Loucy (cell line): ENCODE results near the gene RIMBP2.

Source experiments
- H2AFZ ChIP-seq: fragments of 200-600 bp; sonication (generic); 2 replicates; pipeline ENCODE4 v1.6.0; 2016; ENCODE audit warnings: antibody characterized with exemption, mild to moderate bottlenecking, low read length, moderate library complexity
- H3F3A ChIP-seq: fragments of 200-600 bp; 2 replicates; pipeline ENCODE4 v1.6.0; 2016; ENCODE audit warnings: antibody characterized with exemption, low read depth, mild to moderate bottlenecking
- H3K27me3 ChIP-seq: fragments of 200-600 bp; sonication (generic); 2 replicates; pipeline ENCODE4 v1.6.1; 2014; ENCODE audit warnings: low read length, mild to moderate bottlenecking; ENCODE audit not compliant: insufficient read depth, poor library complexity, severe bottlenecking
- H3K36me3 ChIP-seq: fragments of 200-600 bp; sonication (generic); 2 replicates; pipeline ENCODE4 v1.6.1; 2016; ENCODE audit warnings: low read length; ENCODE audit not compliant: insufficient read depth
- H3K4me1 ChIP-seq: fragments of 200-600 bp; sonication (generic); 2 replicates; pipeline ENCODE4 v1.5.1; 2014; ENCODE audit warnings: low read length, mild to moderate bottlenecking; ENCODE audit not compliant: insufficient read depth, poor library complexity, severe bottlenecking
- H3K4me2 ChIP-seq: fragments of 200-600 bp; sonication (generic); 2 replicates; pipeline ENCODE4 v1.6.0; 2014; ENCODE audit warnings: antibody characterized with exemption, low read length, low read depth, mild to moderate bottlenecking; ENCODE audit not compliant: poor library complexity, severe bottlenecking
- H3K4me3 ChIP-seq: fragments of 200-600 bp; sonication (generic); 2 replicates; pipeline ENCODE4 v1.5.1; 2014; ENCODE audit warnings: low read length, mild to moderate bottlenecking, mixed read lengths; ENCODE audit not compliant: poor library complexity, severe bottlenecking
- H3K79me2 ChIP-seq: fragments of 200-600 bp; sonication (generic); 2 replicates; pipeline ENCODE4 v1.6.1; 2014; ENCODE audit warnings: low read length; ENCODE audit not compliant: insufficient read depth
- H3K9ac ChIP-seq: fragments of 200-600 bp; sonication (generic); 2 replicates; pipeline ENCODE4 v1.6.0; 2014; ENCODE audit warnings: mild to moderate bottlenecking, low read depth, low read length, moderate library complexity; ENCODE audit not compliant: poor library complexity, severe bottlenecking
- H3K9me2 ChIP-seq: fragments of 200-600 bp; sonication (generic); replicated peaks from 2 replicates; pipeline ENCODE4 v1.6.1; 2016; ENCODE audit warnings: low read depth, low read length, mixed read lengths
- H3K9me3 ChIP-seq: fragments of 200-600 bp; sonication (generic); 2 replicates; pipeline ENCODE4 v1.6.1; 2014; ENCODE audit warnings: mild to moderate bottlenecking, antibody characterized with exemption, low read length, low read depth; ENCODE audit not compliant: insufficient read depth
- H4K20me1 ChIP-seq: fragments of 200-600 bp; sonication (generic); 2 replicates; pipeline ENCODE4 v1.6.0; 2014; ENCODE audit warnings: antibody characterized with exemption, low read length, mild to moderate bottlenecking; ENCODE audit not compliant: insufficient read depth, poor library complexity, severe bottlenecking
- EZH2phosphoT487 ChIP-seq: fragments of 200-600 bp; IDR thresholded peaks from 2 replicates; pipeline ENCODE4 v1.6.1; 2018; ENCODE audit warnings: antibody characterized with exemption, mild to moderate bottlenecking, moderate library complexity, borderline replicate concordance
- TF ChIP-seq, protein P1 (sequence below): fragments of 200-600 bp; sonication (generic); conservative IDR thresholded peaks from 2 replicates; pipeline ENCODE4 v1.5.1; 2014; ENCODE audit warnings: mild to moderate bottlenecking, antibody characterized with exemption, low read length

Gene RIMBP2

GRCh38 chr12:130433411-130433810 lies 282.7 kb downstream of the RIMBP2 start:
- no peaks in the 10 kb centered on the region for H3K36me3 ChIP-seq
- no peaks in the 10 kb centered on the region for H4K20me1 ChIP-seq
- H3F3A ChIP-seq: no peaks in the 10 kb centered on the region
- H3K4me1 ChIP-seq: no peaks in the 10 kb centered on the region
- peaks cover 10% of the 10 kb centered on the region; the same call in 1 of the 2 replicates for H3K9me3 ChIP-seq
- no peaks in the 10 kb centered on the region for H3K9me2 ChIP-seq
- H2AFZ ChIP-seq: no peak overlapping the region
- no peak overlapping the region for H3K9ac ChIP-seq
- no peak for TF ChIP-seq EZH2phosphoT487
- TF ChIP-seq, protein P1, sequence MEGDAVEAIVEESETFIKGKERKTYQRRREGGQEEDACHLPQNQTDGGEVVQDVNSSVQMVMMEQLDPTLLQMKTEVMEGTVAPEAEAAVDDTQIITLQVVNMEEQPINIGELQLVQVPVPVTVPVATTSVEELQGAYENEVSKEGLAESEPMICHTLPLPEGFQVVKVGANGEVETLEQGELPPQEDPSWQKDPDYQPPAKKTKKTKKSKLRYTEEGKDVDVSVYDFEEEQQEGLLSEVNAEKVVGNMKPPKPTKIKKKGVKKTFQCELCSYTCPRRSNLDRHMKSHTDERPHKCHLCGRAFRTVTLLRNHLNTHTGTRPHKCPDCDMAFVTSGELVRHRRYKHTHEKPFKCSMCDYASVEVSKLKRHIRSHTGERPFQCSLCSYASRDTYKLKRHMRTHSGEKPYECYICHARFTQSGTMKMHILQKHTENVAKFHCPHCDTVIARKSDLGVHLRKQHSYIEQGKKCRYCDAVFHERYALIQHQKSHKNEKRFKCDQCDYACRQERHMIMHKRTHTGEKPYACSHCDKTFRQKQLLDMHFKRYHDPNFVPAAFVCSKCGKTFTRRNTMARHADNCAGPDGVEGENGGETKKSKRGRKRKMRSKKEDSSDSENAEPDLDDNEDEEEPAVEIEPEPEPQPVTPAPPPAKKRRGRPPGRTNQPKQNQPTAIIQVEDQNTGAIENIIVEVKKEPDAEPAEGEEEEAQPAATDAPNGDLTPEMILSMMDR: no peak
- no peak overlapping the region for H3K4me3 ChIP-seq
- no peak overlapping the region for H3K4me2 ChIP-seq
- no peaks in the 10 kb centered on the region for H3K79me2 ChIP-seq
- no peaks in the 10 kb centered on the region for H3K27me3 ChIP-seq

- TF ChIP-seq EZH2phosphoT487: no peak
- TF ChIP-seq, protein P1: no peak
- no peak overlapping the region for H3K9ac ChIP-seq
- peaks cover 12% of the 10 kb centered on the region; the same call in 1 of the 2 replicates for H3K9me3 ChIP-seq
- no peak overlapping the region for H3K4me3 ChIP-seq
- no peak overlapping the region for H3K4me2 ChIP-seq
- H3K36me3 ChIP-seq: no peaks in the 10 kb centered on the region
- no peak overlapping the region for H2AFZ ChIP-seq
- no peaks in the 10 kb centered on the region for H3K79me2 ChIP-seq
- H3F3A ChIP-seq: no peaks in the 10 kb centered on the region
- H3K9me2 ChIP-seq: no peaks in the 10 kb centered on the region
- no peaks in the 10 kb centered on the region for H3K27me3 ChIP-seq
- H4K20me1 ChIP-seq: no peaks in the 10 kb centered on the region
- no peaks in the 10 kb centered on the region for H3K4me1 ChIP-seq
These were observed 284.9 kb downstream of the RIMBP2 start for GRCh38 chr12:130431176-130431575.

DNA sequence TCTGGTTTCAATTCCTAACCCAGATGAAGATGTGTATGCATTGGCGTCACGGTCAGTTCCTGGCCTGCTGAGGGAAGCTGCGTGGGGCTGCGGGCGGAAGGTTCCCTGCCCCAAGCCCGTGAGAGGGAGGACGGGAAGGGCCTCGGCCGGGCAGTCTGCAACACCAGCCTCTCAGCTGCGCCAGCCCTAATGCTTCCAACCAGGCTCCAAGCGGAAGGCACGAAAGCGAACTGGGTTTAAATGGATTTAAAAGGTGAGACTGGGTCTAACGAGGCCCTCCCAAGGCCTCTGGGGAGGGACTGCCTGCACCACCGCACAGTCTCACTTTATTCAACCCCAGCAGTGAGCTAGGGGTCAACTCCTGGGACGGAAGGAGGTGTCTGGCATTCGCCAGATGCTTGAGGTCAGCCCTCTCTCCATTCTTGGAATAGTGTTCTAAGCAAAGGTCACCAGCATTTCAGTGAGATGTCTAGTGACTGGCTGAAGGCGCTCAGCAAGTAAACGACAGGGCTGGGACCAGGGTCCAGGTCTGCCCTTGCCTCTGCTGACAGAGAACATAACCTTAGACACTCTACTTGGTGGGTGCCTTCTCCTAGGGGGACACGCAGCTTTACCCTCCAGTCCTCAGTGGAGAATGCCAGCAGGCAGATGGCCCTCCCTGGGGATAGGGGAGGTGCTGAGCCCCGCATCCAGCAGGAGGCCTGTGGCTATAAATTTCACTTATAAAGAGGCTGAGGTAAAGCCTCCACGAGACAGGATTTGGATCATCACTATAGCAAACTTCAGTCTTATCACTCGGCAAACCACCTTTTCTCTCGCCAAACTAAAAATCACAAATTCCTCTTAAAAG lies 286.2 kb downstream of the RIMBP2 start:
- H3K9me2 ChIP-seq: no peaks in the 10 kb centered on the region
- H3K4me3 ChIP-seq: no peak overlapping the region
- no peaks in the 10 kb centered on the region for H3K4me1 ChIP-seq
- H3K36me3 ChIP-seq: no peaks in the 10 kb centered on the region
- H3K27me3 ChIP-seq: no peaks in the 10 kb centered on the region
- no peak overlapping the region for H3K9ac ChIP-seq
- peaks cover 12% of the 10 kb centered on the region; the same call in 1 of the 2 replicates for H3K9me3 ChIP-seq
- H3K4me2 ChIP-seq: no peak overlapping the region
- H3K79me2 ChIP-seq: no peaks in the 10 kb centered on the region
- no peak overlapping the region for H2AFZ ChIP-seq
- H4K20me1 ChIP-seq: no peaks in the 10 kb centered on the region
- TF ChIP-seq EZH2phosphoT487: no peak
- TF ChIP-seq, protein P1: no peak
- no peaks in the 10 kb centered on the region for H3F3A ChIP-seq
